ENCODE results near the gene TTC21B. TPM values are rescaled to one million over a fixed set of nuclear protein-coding genes. Genes with fewer than 3 reads are reported as not detected.
A peak's percentile ranks its signal among the peaks of the same experiment; 100 is the strongest.

TTC21B gene
- total and polyA plus RNA-seq, 7 experiments from 2014 or later, result 9.2 to 38.9 (median 29.1) TPM

GRCh38 chr2:165957030-165957675, 3.6 kb upstream of the TTC21B start:
- Histone ChIP-seq H3K9me3 (ENCODE audit: control insufficient read depth in 2 of 3, low read length in 3 of 3) (no peaks in the 10 kb centered on the region), H3K36me3 (ENCODE audit: control insufficient read depth in 2 of 3, insufficient read depth in 3 of 3, low read length in 3 of 3) (no peaks in the 10 kb centered on the region), H3K27ac (ENCODE audit: low read depth, low read length) (no peak overlapping the region), H3K4me1 (ENCODE audit: control insufficient read depth in 2 of 2, insufficient read depth in 2 of 2, low read length in 2 of 2) (peaks cover 18 to 22% of the 10 kb centered on the region in 2 donors), H3K4me3 (ENCODE audit: low read length) (no peak overlapping the region), H3K27me3 (ENCODE audit: control insufficient read depth in 2 of 2, insufficient read depth in 2 of 2, low read length in 2 of 2) (no peaks in the 10 kb centered on the region)
- ChIA-PET POLR2A (no interaction called here), CTCF (interaction anchor here (1.3 kb wide), 1 partner anchor 171 kb away, joined by 4 read pairs; the partner anchor contains the start of gene SCN1A)
- no peak for DNase-seq
- H3K36me3 Mint-ChIP-seq, result no peaks in the 10 kb centered on the region
- peaks cover 5 to 39% (median 12%) of the 10 kb centered on the region in 7 donors for H3K4me1 Mint-ChIP-seq
- ATAC-seq, result no peak
- H3K27me3 Mint-ChIP-seq, result no peaks in the 10 kb centered on the region
- H3K9me3 Mint-ChIP-seq, result no peaks in the 10 kb centered on the region
- no peak overlapping the region for H3K27ac Mint-ChIP-seq
- H3K4me3 Mint-ChIP-seq, result no peak overlapping the region
- intact Hi-C loops (cut with micrococcal nuclease), result loop anchor here in 1 of 2 donors (10.0 kb wide), 1 partner anchor 552 kb away; no protein-coding TSS in a partner anchor

GRCh38 chr2:165953306-165953654, 296 bp downstream of the TTC21B start:
- H3K36me3 ChIP-seq (ENCODE audit: control insufficient read depth in 2 of 3, insufficient read depth in 3 of 3, low read length in 3 of 3), result peaks cover 0 to 5% (median 0%) of the 10 kb centered on the region in 3 experiments
- Mint-ChIP-seq H3K4me1 (peaks cover 7 to 30% (median 12%) of the 10 kb centered on the region in 7 donors), H3K9me3 (no peaks in the 10 kb centered on the region), H3K27me3 (no peaks in the 10 kb centered on the region), H3K27ac (no peak overlapping the region), H3K4me3 (no peak overlapping the region), H3K36me3 (peaks cover 0 to 3% (median 0%) of the 10 kb centered on the region in 5 donors)
- ChIA-PET POLR2A (interaction anchor here (1.0 to 1.1 kb wide), 4 partner anchors 8 to 175 kb away, joined by 4 to 7 read pairs (median 6); partner anchors contain the start of gene SCN1A), CTCF (interaction anchor here (0.9 to 1.7 kb wide), 3 partner anchors 8 to 175 kb away, joined by 4 to 7 read pairs (median 6); partner anchors contain the start of gene SCN1A)
- H3K27me3 ChIP-seq (ENCODE audit: control insufficient read depth in 2 of 2, insufficient read depth in 2 of 2, low read length in 2 of 2), result no peaks in the 10 kb centered on the region
- H3K4me1 ChIP-seq (ENCODE audit: control insufficient read depth in 2 of 2, insufficient read depth in 2 of 2, low read length in 2 of 2), result peaks cover 22 to 25% of the 10 kb centered on the region in 2 donors
- H3K27ac ChIP-seq (ENCODE audit: low read depth, low read length), result peak overlapping the region; percentile 66
- no peaks in the 10 kb centered on the region for H3K9me3 ChIP-seq (ENCODE audit: control insufficient read depth in 2 of 3, low read length in 3 of 3)
- intact Hi-C loops (cut with micrococcal nuclease), result loop anchor here (1.0 to 10.0 kb wide), 8 partner anchors 50 to 961 kb away; partner anchors contain the start of gene GALNT3 (in 1 of the 2)
- peak overlapping the region; percentile 91 for H3K4me3 ChIP-seq (ENCODE audit: low read length)
- ATAC-seq, result no peak
- no peak for DNase-seq

GRCh38 chr2:165952741-165953211, 800 bp downstream of the TTC21B start:
- H3K9me3 Mint-ChIP-seq, result no peaks in the 10 kb centered on the region
- CTCF ChIA-PET, result interaction anchor here (0.9 to 1.7 kb wide), 3 partner anchors 8 to 175 kb away, joined by 4 to 7 read pairs (median 6); partner anchors contain the start of gene SCN1A
- peaks cover 7 to 29% (median 16%) of the 10 kb centered on the region in 7 donors for H3K4me1 Mint-ChIP-seq
- H3K4me3 Mint-ChIP-seq, result no peak overlapping the region
- peaks cover 2 to 8% (median 4%) of the 10 kb centered on the region in 5 donors for H3K36me3 Mint-ChIP-seq
- no peak overlapping the region for H3K27ac Mint-ChIP-seq
- DNase-seq, result peak in 1 of 9 donors; percentile 15
- Histone ChIP-seq H3K27ac (ENCODE audit: low read depth, low read length) (peak overlapping the region; percentile 66), H3K27me3 (ENCODE audit: control insufficient read depth in 2 of 2, insufficient read depth in 2 of 2, low read length in 2 of 2) (no peaks in the 10 kb centered on the region), H3K9me3 (ENCODE audit: control insufficient read depth in 2 of 3, low read length in 3 of 3) (no peaks in the 10 kb centered on the region), H3K4me1 (ENCODE audit: control insufficient read depth in 2 of 2, insufficient read depth in 2 of 2, low read length in 2 of 2) (peaks cover 22 to 25% of the 10 kb centered on the region in 2 donors), H3K36me3 (ENCODE audit: control insufficient read depth in 2 of 3, insufficient read depth in 3 of 3, low read length in 3 of 3) (peaks cover 0 to 5% (median 0%) of the 10 kb centered on the region in 3 experiments), H3K4me3 (ENCODE audit: low read length) (peak overlapping the region; percentile 91)
- POLR2A ChIA-PET, result interaction anchor here (1.1 kb wide), 3 partner anchors 8 to 22 kb away, joined by 5 to 7 read pairs (median 6); no protein-coding TSS in a partner anchor
- no peaks in the 10 kb centered on the region for H3K27me3 Mint-ChIP-seq
- intact Hi-C loops (cut with micrococcal nuclease), result loop anchor here (1.0 to 10.0 kb wide), 8 partner anchors 49 to 960 kb away; partner anchors contain the start of gene GALNT3 (in 1 of the 2)
- ATAC-seq, result no peak

- Mint-ChIP-seq H3K27ac (no peak overlapping the region), H3K9me3 (no peaks in the 10 kb centered on the region), H3K4me1 (peaks cover 7 to 30% (median 17%) of the 10 kb centered on the region in 7 donors), H3K4me3 (no peak overlapping the region), H3K27me3 (no peaks in the 10 kb centered on the region), H3K36me3 (peaks cover 2 to 14% (median 8%) of the 10 kb centered on the region in 5 donors)
- H3K9me3 ChIP-seq (ENCODE audit: control insufficient read depth in 2 of 3, low read length in 3 of 3), result no peaks in the 10 kb centered on the region
- ChIA-PET POLR2A (no interaction called here), CTCF (no interaction called here)
- H3K27me3 ChIP-seq (ENCODE audit: control insufficient read depth in 2 of 2, insufficient read depth in 2 of 2, low read length in 2 of 2), result no peaks in the 10 kb centered on the region
- no peak overlapping the region for H3K4me3 ChIP-seq (ENCODE audit: low read length)
- H3K27ac ChIP-seq (ENCODE audit: low read depth, low read length), result no peak overlapping the region
- peaks cover 22 to 25% of the 10 kb centered on the region in 2 donors for H3K4me1 ChIP-seq (ENCODE audit: control insufficient read depth in 2 of 2, insufficient read depth in 2 of 2, low read length in 2 of 2)
- peaks cover 0 to 10% (median 0%) of the 10 kb centered on the region in 3 experiments for H3K36me3 ChIP-seq (ENCODE audit: control insufficient read depth in 2 of 3, insufficient read depth in 3 of 3, low read length in 3 of 3)
- ATAC-seq, result no peak
- no peak for DNase-seq
- intact Hi-C loops (cut with micrococcal nuclease), result loop anchor here (2.0 to 10.0 kb wide), 6 partner anchors 65 to 960 kb away; partner anchors contain the start of gene GALNT3 (in 1 of the 2)
These were observed 1.5 kb downstream of the TTC21B start for GRCh38 chr2:165952085-165952484.

- intact Hi-C loops (cut with micrococcal nuclease), result loop anchor here (5.0 to 10.0 kb wide), 4 partner anchors 67 to 958 kb away; no protein-coding TSS in a partner anchor
These were observed 3.1 kb downstream of the TTC21B start for GRCh38 chr2:165950438-165950837.

GRCh38 chr2:165941827-165942226, 11.7 kb downstream of the TTC21B start:
- no peak for DNase-seq

More at GRCh38 chr2:165950438-165950837, 3.1 kb downstream of the TTC21B start:
- Histone ChIP-seq H3K27me3 (ENCODE audit: control insufficient read depth in 2 of 2, insufficient read depth in 2 of 2, low read length in 2 of 2) (no peaks in the 10 kb centered on the region), H3K4me1 (ENCODE audit: control insufficient read depth in 2 of 2, insufficient read depth in 2 of 2, low read length in 2 of 2) (peaks cover 19 to 25% of the 10 kb centered on the region in 2 donors), H3K9me3 (ENCODE audit: control insufficient read depth in 2 of 3, low read length in 3 of 3) (no peaks in the 10 kb centered on the region), H3K27ac (ENCODE audit: low read depth, low read length) (no peak overlapping the region), H3K4me3 (ENCODE audit: low read length) (no peak overlapping the region), H3K36me3 (ENCODE audit: control insufficient read depth in 2 of 3, insufficient read depth in 3 of 3, low read length in 3 of 3) (peaks cover 0 to 10% (median 0%) of the 10 kb centered on the region in 3 experiments)
- Mint-ChIP-seq H3K36me3 (peaks cover 2 to 14% (median 8%) of the 10 kb centered on the region in 5 donors), H3K27me3 (no peaks in the 10 kb centered on the region), H3K4me1 (peaks cover 1 to 23% (median 14%) of the 10 kb centered on the region in 7 donors), H3K9me3 (no peaks in the 10 kb centered on the region), H3K4me3 (no peak overlapping the region), H3K27ac (no peak overlapping the region)
- POLR2A ChIA-PET, result no interaction called here
- ATAC-seq (no peak), DNase-seq (no peak)
- CTCF ChIA-PET, result no interaction called here

More at GRCh38 chr2:165941827-165942226, 11.7 kb downstream of the TTC21B start:
- no peak for ATAC-seq
- H3K4me3 Mint-ChIP-seq, result no peak overlapping the region
- H3K9me3 Mint-ChIP-seq, result no peaks in the 10 kb centered on the region
- no peak overlapping the region for H3K4me3 ChIP-seq (ENCODE audit: low read length)
- intact Hi-C loops (cut with micrococcal nuclease), result no loop called here
- H3K27ac Mint-ChIP-seq, result no peak overlapping the region
- no peaks in the 10 kb centered on the region for H3K4me1 ChIP-seq (ENCODE audit: control insufficient read depth in 2 of 2, insufficient read depth in 2 of 2, low read length in 2 of 2)
- no peaks in the 10 kb centered on the region for H3K27me3 Mint-ChIP-seq
- peaks cover 0 to 25% (median 13%) of the 10 kb centered on the region in 7 donors for H3K4me1 Mint-ChIP-seq
- peaks cover 25 to 50% (median 40%) of the 10 kb centered on the region in 5 donors for H3K36me3 Mint-ChIP-seq
- H3K36me3 ChIP-seq (ENCODE audit: control insufficient read depth in 2 of 3, insufficient read depth in 3 of 3, low read length in 3 of 3), result peaks cover 0 to 47% (median 4%) of the 10 kb centered on the region in 3 experiments
- no peaks in the 10 kb centered on the region for H3K27me3 ChIP-seq (ENCODE audit: control insufficient read depth in 2 of 2, insufficient read depth in 2 of 2, low read length in 2 of 2)
- POLR2A ChIA-PET, result interaction anchor here (1.2 kb wide), 1 partner anchor 12 kb away, joined by 7 read pairs; the partner anchor contains the start of gene TTC21B
- H3K27ac ChIP-seq (ENCODE audit: low read depth, low read length), result no peak overlapping the region
- no peaks in the 10 kb centered on the region for H3K9me3 ChIP-seq (ENCODE audit: control insufficient read depth in 2 of 3, low read length in 3 of 3)
- CTCF ChIA-PET, result no interaction called here
